SK-N-MC (cell line): Measurements from ENCODE around the gene P2RX1.

Experiments
- EZH2 ChIP-seq: fragments of 200-600 bp; sonication (generic); IDR thresholded peaks from one replicate; pipeline ENCODE4 v1.6.1; 2017; ENCODE audit warnings: antibody characterized with exemption
- FOXP2 ChIP-seq: optimal IDR thresholded peaks from 2 replicates; pipeline ENCODE3; 2011; ENCODE audit warnings: mild to moderate bottlenecking, moderate library complexity; ENCODE audit not compliant: insufficient read depth; ENCODE audit errors: extremely low read length, control extremely low read depth
- POLR2AphosphoS5 ChIP-seq: IDR thresholded peaks from 2 replicates; pipeline ENCODE4 v1.6.1; 2012; ENCODE audit warnings: mild to moderate bottlenecking, low read depth, low read length, borderline replicate concordance

DNA sequence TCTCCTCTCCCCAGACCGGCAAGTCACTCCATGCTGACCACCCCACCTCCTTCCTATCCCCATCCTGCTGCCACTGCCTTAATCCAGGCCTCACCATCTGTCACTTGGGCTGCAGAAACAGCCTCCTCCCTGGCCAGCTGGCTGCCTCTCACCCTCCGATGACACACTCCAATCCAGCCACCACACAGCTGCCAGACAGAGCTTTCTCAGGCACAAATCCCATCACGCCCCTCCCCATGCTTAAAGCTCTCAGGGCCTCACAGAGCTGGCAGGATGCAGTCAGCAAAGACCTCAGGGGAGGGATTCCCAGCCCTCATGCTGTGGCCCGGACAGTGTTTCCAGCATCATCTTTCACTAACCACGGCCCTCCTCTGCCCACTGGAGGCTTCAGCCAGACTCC is 37.1 kb downstream of the P2RX1 start:
- TF ChIP-seq POLR2AphosphoS5 (no peak), EZH2 (no peak), FOXP2 (no peak)
